LNCAP (cell line): Measurements from ENCODE around the gene PILRA.

Experiments
- CTCF ChIP-seq: fragments of 450-650 bp; IDR thresholded peaks from 2 replicates; pipeline ENCODE4 v1.5.1; 2017; ENCODE audit warnings: mild to moderate bottlenecking

PILRA gene

GRCh38 chr7:100418930-100419659, 45.8 kb downstream of the PILRA start:
- no peak for TF ChIP-seq CTCF

DNA sequence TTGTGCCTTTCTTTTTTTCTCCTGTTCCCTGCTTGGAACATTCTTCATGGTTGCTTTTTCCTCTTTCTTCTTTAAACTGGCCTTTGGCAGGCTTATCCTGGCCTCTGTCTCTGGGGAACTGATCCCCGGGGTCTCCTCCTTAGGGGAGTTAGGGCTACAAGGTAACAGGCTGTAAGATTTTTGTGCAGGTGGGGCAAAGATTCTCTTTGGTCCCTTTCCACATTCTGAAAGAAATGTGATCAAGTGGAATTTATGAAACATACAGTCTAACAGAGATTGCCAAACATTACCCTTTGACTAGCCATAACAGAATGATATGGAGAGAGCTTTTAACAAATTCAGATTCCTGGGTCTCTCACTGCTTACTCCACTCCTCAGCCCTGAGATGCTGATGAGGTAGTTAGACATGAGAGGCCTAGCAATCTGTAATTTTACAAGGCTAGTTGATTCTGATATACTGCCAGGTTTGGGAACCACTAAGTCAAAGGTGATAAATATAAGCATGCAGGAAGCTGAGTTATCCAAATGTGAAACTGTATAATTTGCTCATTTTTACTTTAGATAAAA, 46.5 kb downstream of the PILRA start:
- no peak for TF ChIP-seq CTCF

GRCh38 chr7:100423315-100423714, 50.0 kb downstream of the PILRA start:
- TF ChIP-seq CTCF, result no peak

DNA sequence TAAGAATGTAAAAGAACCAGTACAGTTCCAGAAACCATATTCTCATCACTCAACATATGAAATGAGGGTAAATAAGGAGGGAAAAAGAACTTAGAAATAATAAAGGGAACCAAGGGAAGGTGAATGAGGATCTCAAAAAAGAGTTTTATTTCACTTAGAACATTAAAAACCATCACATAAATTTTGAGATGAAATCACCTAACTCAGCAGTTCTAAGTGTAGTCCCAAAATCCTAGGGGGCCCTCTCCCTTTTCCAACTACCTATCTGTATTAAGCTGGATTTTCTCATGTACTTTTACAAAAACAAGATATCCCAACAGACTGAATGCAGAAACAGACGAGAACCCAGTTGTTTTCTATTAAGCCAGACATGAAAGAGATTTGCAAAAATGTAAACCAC, 52.1 kb downstream of the PILRA start:
- TF ChIP-seq CTCF, result no peak

GRCh38 chr7:100426516-100426915, 53.2 kb downstream of the PILRA start:
- TF ChIP-seq CTCF, result no peak

- TF ChIP-seq CTCF, result no peak
These were observed 54.5 kb downstream of the PILRA start for GRCh38 chr7:100427762-100428198.

GRCh38 chr7:100428199-100428966, 55.1 kb downstream of the PILRA start, which contains the start of gene ZCWPW1:
TSS of gene ZCWPW1 (minus strand) at chr7:100428703. CDS start at chr7:100420649, 8,054 bp downstream.
- TF ChIP-seq CTCF, result no peak
